HG02642 (cell line): Measurements from ENCODE around the gene DGCR6L.
"Not testable (repeated sequence)": the region's sequence is repeated elsewhere in the genome, so short reads cannot be mapped to it uniquely, and the experiment has no call there.

ENCODE experiments used
- ATAC-seq: cut with Tn5 transposase; IDR thresholded peaks from one replicate; pipeline ENCODE4 v1.9.1; 2021; ENCODE audit warnings: mild to moderate bottlenecking; ENCODE audit not compliant: unreplicated experiment, poor library complexity

DGCR6L gene

DNA sequence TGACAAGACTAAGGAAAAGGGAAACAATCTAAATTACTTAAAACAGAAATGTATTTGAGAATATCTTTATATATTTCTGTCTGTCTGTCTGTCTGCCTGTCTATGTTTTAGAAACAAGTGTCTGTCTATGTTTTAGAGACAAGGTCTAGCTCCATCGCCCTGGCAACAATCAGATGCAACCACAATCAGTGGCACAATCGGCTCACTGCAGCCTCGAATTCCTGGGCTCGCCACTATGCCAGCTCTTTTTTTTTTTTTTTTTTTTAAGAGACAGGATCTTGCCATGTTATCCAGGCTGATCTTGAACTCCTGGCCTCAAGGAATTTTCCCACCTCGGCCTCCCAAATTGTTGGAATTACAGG, 8.7 kb upstream of the DGCR6L start:
- not testable (repeated sequence) for ATAC-seq

DNA sequence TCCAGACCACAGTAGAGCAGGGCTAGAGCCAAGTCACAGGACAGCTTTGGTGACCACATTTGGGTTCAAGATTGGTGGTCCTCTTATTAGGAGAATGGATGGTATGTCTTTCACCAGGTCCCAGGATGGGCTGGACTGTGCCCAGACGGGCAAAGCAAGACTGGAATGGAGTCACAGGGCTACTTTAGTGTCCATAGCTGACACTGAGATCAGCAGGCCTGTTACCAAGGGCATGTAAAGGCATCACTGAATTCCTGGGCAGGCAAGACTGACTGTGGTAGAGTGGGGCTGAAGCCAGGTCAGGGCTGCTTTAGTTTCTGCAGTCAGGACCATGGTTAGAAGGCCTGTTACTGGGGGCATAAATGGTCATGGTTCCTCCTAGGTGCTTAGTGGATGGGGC, 6.1 kb upstream of the DGCR6L start:
- not testable (repeated sequence) for ATAC-seq

DNA sequence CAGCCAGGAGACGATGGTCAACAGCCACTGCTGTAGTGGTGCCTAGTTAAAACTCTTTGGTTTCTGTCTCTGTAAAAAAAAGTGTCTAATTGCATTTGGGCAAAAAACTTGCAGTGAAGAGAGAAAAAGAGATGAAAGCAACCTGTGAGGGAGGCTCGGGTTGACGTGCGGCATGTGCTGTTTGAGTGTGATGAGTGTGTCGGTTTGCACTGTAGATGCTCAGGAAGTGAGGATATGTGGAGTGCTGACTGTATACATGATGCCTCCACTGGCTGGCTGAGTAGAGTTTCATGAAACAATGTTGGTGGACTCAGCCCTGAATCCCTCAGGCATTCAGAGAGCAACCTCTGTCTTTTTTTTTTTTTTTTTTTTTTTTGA, 4.3 kb upstream of the DGCR6L start:
- ATAC-seq, result no peak

DNA sequence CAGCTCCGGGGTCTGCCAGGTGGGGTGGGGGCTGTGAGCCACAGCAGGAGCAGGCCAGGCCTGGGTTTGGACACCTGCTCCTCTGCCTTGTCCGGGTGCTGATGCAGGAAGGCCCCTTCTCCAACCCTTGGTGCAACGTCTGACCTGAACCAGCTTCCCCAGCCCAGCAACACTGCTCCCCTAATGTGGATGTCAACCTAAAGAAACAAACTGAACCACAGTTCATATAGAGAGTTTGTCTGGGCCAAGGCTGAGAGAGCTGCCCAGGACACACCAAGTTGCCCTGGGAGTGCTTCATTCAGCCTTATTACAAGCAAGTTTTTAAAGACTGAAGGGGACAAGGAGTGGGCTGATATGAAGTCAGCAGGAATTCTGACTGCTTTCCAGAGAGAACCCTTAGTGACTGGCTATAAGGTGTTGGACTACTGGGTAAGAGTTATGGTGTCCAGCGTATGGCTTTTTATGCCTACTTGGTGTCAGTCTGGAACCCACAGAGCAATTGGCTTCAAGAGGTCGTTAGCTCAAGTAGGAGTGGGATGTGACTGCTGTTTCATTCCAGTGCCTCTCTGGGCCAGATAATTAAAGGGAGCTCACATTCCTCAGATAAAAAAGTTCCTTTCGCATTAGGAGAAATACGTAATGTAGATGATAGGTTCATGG, 1.8 kb upstream of the DGCR6L start:
- not testable (repeated sequence) for ATAC-seq

DNA sequence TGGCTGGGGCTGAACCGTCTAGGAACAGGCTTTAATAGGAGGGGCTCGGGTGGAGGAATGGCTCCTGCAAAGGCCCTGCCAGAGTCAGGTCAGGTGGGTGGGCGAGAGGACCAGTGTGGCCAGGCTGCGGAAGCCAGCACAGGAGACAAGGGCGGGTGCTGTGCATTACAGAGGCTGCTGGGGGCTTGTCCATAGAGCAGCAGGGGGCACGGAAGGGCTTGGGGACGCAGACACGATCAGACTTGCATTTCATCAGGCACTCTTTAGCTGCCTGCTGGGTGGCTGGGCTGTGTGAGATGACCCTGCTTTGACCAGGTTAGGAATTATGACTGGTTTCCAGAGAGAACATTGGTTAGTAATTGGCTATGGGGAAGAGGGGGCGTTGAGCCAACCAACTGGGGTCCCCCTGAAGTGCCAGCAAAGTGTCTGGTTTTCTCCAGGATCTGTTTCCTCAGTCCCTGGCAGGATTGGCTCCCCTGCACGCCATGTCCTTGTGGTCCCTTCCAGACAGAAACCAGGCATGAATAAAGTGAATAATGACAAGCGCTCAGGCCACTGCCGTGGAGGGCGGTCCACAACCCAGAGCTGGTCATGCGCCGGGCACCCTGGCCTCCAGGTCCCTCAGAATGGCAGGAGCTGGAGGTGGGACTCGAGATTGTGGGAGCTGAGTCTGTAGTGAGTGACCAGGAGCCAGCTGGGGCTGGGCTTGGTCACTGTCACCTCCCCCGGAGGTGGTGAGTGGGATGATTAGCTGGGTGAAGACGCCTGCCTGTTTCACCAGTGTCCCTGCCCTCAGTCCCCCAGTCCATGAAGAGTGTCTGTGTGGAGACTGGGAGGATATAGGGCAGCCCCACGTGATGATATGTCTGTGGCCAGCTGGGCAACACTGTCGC, 1.0 kb upstream of the DGCR6L start:
- ATAC-seq, result peak; percentile 9

DNA sequence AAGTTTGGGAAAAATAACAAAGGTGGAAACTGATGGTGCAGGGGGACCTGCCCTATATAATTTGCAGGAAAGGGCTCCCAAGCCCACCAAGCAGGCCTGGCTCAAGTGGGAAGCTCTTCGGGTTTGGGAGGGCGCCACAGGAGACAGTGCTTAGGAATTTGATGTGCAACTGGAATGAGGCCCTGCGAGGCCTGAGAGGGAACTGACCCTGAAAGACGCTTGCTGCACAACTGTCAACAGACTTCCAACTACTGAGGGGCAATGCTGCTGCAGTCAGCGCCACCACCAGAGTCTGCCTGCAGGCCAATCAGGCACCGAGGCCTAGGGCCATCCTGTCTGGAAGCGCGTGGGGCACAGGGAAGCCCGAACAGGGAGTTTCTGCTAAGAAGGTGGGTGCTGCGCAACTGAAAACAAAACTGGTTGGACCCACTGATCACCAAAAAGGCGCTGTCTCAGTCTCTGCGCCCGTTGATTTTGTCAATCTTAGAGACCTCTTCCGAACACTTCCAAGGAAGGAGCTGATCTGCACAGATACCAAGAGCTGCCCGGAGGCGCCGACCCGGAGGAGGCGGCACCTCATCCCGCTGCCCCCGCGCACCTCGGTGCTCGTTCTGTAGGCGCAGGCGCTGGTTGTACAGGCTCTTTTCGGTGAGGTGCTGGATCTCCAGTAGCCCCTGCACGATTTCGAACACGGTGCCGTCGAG, 667 bp downstream of the DGCR6L start:
- ATAC-seq, result peak; percentile 17

DNA sequence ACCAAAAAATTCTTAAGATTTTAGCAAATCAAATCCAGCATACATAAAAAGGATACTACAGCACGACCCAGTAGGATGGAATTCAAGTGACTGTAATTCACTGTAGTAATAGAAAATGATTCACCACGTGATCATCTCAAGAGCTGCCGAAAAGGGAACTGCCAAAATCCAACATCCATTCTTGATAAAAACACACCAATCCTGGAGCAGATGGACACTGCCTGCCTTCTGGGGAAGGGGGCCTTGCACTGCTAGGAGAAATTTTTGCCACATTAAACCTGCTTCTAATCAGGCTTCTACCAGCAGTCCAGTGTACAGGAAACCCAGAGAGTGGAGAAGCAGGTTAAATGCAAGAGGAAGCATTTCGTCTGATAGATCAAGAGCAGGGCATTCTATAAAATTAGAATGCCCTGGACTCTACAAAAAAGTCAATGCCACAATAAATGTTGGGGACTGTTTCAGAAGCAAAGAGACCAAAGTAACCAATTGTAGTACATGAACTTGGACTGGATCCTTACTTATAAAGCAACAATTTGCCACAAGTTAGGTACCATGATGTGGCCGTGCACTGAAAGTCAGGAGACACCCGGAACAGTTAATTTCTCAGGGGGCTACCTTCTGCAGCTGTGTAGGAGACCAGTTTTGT, 1.7 kb downstream of the DGCR6L start:
- not testable (repeated sequence) for ATAC-seq

DNA sequence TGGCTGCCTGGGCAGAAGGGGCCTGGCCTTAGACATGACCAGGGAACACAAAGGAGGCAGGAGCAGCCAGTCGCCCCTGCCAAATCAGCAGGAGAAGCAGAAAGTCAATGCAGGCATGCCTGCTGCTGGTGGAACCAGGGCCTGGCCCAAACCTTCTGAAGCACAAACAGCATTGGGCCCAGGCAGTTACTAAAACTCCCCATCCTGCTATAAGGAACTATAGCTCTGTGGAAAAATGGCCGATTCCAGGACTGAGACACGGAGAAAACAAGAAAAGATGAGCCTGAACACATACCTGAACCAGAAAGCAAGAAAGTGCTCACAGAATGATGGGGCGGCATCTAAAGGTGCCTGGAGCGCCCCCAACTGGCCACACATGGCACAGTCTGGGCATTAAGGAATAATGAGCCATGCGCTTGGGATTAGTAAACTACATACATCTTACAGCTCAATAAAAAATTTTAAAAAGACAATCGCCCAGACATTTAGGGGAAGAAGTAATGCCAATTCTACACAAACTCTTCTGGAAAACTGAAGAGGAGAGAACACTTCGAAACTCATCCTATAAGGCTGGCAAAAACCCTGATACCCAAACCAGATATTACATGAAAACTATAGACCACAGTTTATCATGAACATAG, 2.3 kb downstream of the DGCR6L start:
- not testable (repeated sequence) for ATAC-seq

DNA sequence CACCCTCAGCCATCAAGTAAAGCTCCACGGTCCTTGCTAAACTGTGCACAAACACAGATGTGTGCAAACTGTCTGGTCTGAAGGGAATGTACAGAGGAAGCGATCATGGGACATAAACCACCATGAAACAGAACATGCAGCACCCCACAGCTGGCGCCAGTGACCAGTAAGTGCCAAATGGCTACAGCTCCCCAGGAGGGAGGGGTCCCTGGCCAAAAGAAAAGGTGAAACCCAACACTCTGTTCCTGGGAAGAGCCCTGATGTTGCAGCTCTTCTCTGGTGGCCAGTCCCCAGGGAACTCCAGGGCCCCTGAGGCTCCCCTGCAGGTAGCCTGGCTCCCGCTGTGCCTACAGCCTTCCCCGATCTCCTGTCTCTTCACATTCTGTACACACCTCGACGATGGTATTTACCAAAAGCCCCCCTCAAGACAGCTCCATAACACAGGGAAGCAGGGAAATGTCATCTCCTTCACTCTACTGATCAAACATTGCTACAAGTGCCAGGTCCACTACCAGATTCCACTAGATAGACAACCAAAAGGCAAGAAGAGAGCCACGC, 2.9 kb downstream of the DGCR6L start:
- no peak for ATAC-seq

DNA sequence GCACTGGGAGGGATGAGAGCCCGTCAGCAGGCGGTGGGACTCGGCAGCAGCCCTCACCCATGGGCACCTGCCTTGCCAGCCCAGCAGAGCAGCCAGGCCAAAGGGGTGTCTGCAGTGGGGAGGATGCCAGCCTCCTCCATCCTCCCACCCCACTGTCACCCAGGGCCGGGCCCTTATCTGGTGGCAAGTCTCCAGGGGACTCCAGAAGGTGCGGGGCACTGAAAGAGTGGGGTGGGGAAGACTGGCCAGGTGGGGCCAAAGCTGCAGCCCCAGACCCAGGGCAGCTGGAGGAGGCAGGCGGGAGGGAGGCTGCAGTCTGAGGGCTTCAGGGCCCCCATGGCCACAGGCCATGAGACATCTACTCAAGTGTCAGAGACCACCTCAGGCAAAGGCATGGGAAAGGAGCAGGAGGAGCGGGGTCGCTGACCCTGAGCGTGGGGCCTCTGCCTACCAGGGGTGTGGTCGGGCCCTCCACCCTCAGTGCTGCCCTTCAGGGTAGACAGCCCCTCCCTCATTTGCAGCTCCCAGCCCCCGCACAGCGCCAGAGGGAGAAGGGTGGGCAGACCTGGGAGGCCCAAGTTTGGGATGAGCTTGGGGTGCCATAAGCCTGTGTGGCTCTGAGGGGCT, 3.5 kb downstream of the DGCR6L start:
- no peak for ATAC-seq

DNA sequence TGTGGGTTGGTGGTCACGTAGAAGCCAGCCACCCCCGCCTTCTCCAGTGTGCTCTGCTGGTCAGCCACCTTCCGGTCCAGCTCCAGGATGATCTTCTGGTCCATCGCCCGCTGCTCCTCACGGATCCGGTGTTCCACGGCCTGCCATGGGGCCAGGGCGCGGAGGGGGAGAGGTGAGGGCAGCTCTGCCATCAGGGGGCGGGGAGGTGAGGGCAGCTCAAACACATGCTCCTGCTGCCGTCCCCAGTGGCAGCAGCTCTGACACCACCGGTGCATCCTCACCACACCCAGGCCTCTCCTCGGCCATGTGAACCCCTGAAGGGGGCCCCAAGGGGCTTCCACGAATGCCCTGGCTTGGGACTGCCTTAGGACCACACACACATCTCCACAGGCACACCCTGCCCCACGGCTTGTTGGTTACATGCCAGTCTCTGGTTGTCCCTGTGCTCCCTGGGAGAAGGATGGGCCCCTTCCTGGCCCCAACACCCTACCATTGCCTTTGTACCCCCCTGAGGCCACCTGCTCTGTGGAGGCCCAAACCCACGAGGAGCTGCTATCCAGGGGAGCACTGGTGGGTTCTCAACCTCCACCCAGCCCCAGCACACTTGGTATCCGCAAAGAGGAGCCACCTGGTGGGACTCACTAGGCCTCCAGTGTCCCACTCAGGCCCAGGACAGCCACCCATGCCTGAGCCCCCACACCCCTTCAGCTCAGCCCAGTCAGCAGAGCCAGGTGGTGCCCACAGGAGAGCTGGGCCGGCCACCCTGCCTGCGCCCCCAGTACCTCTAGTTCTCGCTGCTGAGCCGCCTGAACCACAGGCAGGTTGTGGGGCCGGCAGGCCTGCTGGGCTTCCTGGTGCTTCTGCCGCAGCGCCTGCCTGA, 4.3 kb downstream of the DGCR6L start:
- no peak for ATAC-seq

DNA sequence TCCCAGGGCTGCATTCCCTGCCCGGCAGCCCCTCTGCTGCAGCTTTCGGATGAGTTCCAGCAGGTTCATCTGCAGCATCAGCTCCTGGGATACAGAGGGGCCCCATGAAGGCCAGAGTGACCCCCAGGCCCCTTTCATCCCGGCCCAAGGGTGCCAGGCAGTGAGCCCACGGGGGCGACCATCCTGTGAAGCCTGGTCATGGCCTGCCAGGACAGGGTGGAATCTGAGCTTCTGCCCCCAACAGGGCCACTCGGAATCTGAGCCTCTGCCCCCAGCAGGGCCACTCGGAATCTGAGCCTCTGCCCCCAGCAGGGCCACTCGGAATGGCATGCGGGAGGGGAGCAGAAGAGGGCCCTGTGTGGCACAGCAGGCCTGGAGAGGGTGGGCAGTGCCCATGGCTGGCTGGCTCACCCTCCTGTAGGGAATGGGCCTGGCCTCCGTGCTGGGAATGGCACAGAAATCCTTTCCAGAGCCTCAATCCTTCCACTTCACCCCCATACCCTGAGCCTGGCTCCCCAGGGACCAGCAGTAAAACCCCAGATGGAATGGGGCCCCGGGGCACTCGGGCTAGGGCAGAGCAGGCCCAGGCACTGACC, 5.0 kb downstream of the DGCR6L start:
- not testable (repeated sequence) for ATAC-seq

DNA sequence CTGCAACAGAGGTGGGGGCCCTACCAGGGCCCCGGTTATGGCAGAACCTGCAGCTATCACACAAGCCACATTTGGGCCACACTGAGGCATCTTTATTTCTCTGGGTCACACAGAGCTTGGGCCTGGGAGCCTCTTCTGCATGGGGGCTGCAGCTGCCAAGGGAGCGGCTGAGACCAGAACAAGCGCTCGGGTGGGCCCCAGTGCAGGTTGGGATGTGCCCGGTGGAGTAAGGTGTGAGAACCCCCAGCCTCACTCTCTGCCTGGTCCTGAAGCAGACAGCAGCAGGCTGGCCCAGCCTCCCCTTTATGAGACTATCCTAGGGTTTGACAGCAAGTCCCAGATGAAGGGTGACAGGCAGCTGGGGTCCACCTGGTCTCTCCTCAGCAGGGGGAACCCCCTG, 5.7 kb downstream of the DGCR6L start:
- ATAC-seq, result not testable (repeated sequence)

DNA sequence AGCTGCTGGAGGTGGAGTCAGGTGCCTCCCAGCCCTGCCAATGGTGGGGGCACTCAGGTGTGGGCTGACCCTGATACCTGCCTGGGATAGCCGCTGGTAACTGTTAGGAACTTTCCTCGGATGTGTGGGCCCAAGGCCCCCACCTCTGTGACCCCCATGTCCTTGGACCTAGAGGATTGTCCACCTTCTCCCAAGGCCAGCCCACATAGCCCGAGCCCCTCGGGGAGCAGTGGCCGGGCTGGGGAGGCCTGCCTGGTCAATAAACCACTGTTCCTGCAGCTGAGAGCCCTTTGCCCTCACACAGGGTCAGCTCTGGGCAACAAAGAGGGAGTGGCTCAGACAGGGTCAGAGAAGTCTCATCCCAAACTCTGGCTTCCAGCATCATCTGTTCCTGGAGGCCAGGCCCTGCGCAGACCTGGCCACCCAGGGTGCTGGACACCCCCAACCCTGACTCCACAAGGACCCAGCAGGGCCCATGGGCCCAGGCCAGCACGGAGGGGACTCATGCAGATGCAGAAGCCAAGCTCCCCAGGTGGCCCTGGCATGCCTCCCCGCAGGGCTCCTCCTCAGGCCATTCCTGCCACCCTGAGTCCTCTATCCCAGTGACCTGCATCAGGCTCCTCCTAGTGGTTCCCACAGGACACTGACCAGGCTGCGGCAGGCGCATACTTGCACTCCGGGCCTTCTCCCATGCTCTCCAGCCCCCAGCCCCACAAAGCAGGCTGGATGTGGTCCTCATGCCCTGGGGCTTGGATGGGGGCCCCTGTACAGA, 6.4 kb downstream of the DGCR6L start:
- ATAC-seq, result not testable (repeated sequence)

DNA sequence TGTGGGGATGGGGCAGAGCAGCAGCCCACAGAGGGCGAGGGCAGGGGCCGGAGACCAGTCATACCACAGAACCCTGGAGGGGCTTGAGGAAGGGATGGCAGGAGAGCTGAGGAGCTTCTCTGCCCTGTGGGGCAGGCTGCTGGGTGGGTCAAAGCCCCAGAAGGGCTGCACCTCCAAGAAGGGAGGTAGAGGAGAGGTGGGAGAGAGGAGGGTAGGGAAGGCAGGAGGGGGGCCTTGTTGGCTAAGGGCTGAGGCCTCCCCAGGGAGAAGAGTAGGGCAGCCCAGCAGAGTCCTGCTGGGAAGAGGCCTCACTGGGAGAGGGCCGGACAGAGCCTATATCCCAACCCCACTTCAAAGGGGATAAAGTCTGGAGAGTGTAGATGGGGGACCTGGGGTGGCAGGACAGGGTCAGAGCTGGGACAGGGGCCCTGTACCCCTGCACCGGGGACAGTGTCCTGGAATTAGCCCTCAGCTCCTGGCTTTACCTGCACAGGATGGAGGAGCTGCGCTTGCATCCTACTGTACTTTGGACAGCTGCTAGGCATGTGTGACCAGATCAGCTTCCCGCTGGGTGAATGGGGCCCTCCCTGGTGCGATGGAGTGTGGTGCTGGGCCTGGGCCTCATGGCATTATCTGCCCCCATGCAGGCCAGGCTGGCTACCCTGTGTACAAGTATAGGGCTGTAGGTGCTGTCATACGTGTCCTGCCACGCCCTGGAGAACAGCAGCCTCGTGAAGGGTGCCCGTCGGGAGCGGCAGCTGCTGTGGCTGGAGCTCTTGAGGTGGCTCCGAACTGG, 7.3 kb downstream of the DGCR6L start:
- no peak for ATAC-seq

DNA sequence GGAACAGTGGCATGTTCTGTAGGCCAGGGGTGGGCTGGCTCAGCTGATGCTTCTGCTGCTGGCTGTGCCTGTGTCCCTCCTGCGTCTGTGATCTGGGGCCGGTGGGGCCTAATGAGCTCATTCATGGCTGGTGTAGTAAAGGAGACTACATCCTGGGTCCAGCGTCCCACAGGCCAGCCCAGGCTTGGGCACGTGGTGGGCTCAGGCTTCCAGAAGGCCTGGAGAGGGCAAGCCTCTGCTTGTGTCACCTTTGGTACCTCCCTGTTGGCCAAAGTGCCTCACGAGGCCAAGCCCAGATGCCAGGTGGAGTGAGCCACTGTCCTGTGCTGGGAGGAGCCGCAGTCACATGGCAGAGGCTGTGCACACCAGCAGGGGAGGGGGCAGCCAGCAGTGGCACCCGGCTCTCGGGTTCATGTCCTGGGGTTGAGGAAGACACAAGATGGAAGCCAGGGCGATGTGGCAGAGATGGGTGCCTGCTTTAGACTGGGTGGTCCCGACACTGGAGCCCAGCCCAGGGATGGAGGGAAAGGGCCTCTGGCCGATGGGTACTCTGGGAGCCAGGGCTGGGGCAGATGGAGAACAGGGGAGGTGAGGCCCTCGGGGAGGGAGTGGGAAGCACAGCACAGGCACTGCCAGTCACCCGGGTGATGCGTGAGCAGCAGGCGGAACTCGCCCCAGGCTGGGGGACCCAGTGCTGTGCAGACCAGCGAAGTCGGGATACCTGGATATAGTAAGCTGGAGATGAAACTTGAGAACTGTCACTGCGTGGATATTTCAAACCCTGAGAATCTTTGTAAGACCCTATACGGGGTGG, 8.4 kb downstream of the DGCR6L start:
- ATAC-seq, result not testable (repeated sequence)
